MCF 10A (cell line): ENCODE data around the gene OGFOD3. TPM values are rescaled to one million over a fixed set of nuclear protein-coding genes. Genes with fewer than 3 reads are reported as not detected.

Source experiments
- BruUV-seq: library from RNA; stranded (reverse); fragments of 400-500 nt; replicated peaks from 2 replicates; lab custom pipeline; 2021; lab: Mats Ljungman, UMichigan
- CTCF ChIA-PET: fragments of 300-600 bp; sonication (Branson Sonifier 250); formaldehyde crosslinking; extraction: SDS; loops from one replicate; lab custom pipeline; 2021; ENCODE audit warnings: antibody characterized with exemption, inconsistent platforms; lab: Yijun Ruan, JAX
- POLR2A ChIA-PET: fragments of 300-600, 350-650 bp; sonication (Branson Sonifier 250); formaldehyde crosslinking; extraction: SDS; loops from one replicate; lab custom pipeline; 2020; ENCODE audit warnings: antibody characterized with exemption, inconsistent platforms; lab: Yijun Ruan, JAX
- DNase-seq: peaks from one replicate; pipeline ENCODE4 v3.0.0-alpha.2; 2018; ENCODE audit not compliant: unreplicated experiment
- H3K27ac Mint-ChIP-seq: one replicate; pipeline ENCODE4 v1.8.0; 2022; ENCODE audit warnings: mild to moderate bottlenecking, low read depth, mixed read lengths; ENCODE audit not compliant: unreplicated experiment
- H3K27me3 Mint-ChIP-seq: one replicate; pipeline ENCODE4 v1.8.0; 2022; ENCODE audit warnings: mixed read lengths; ENCODE audit not compliant: insufficient read depth, unreplicated experiment
- H3K36me3 Mint-ChIP-seq: one replicate; pipeline ENCODE4 v1.8.0; 2022; ENCODE audit warnings: mild to moderate bottlenecking, moderate library complexity, mixed read lengths; ENCODE audit not compliant: insufficient read depth, unreplicated experiment
- H3K4me1 Mint-ChIP-seq: one replicate; pipeline ENCODE4 v1.8.0; 2022; ENCODE audit warnings: mixed read lengths; ENCODE audit not compliant: insufficient read depth, unreplicated experiment
- H3K4me3 Mint-ChIP-seq: one replicate; pipeline ENCODE4 v1.8.0; 2022; ENCODE audit warnings: mild to moderate bottlenecking, moderate library complexity, mixed read lengths; ENCODE audit not compliant: unreplicated experiment
- H3K9me3 Mint-ChIP-seq: one replicate; pipeline ENCODE4 v1.8.0; 2022; ENCODE audit warnings: mixed read lengths; ENCODE audit not compliant: unreplicated experiment
- intact Hi-C: fragments of 100-400 bp; cut with micrococcal nuclease; formaldehyde crosslinking; loops from 2 replicates; pipeline ENCODE4 v1.14.1; 2022
- total RNA-seq: library from RNA; stranded (reverse); gene quantifications from 2 replicates; pipeline ENCODE4 v1.2.3, GENCODE V29; 2022
- TF ChIP-seq, protein P1 (sequence below): fragments of 200-600 bp; IDR thresholded peaks from one replicate; pipeline ENCODE4 v1.8.0; 2022; ENCODE audit warnings: antibody characterized with exemption, mild to moderate bottlenecking; ENCODE audit not compliant: unreplicated experiment

Gene OGFOD3
- total RNA-seq, 1 experiment from 2014 or later = 21.1 TPM

DNA sequence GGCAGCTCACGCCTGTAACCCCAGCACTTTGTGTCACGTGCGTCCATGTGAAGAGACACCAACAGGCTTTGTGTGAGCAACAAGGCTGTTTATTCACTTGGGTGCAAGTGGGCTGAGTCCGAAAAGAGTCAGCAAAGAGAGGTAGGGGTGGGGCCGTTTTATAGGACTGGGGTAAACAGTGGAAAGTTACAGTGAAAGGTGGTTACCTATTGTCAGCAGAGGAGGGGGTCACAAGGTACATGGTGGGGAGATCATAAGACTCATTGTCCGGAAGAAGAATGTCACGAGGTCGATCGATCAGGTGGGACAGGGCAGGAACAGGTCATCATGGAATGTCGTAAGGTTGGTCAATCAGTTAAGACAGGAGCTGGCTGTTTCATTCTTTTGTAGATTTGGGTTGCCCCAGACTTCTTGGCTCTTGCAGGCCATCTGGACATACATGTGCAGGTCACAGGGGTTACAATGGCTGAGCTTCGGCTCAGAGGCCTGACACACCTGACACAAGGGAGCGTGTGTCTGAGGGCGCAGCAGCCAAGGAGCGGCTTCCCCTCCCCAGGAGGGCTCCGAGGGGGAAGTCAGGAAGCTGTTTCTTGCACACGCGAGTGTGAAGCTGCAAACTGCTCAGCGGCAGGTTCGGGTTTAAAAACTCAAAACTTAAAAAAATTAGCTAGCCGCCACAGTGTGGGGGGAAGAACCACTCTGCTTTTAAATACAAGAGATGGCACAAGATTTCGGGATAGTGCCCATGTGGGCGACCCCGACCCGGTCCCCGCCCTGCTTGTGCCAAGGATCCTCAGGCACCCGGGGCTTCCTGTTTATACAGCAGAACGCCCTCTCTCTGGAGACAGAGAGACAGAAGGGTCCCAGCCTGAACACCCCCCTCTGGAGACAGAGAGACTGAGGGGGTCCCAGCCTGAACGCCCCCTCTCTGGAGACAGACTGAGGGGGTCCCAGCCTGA lies 71.8 kb downstream of the OGFOD3 start:
- Mint-ChIP-seq H3K36me3 (no peaks in the 10 kb centered on the region), H3K4me1 (peaks cover 6% of the 10 kb centered on the region), H3K4me3 (no peak overlapping the region), H3K27me3 (peaks cover 11% of the 10 kb centered on the region), H3K27ac (no peak overlapping the region), H3K9me3 (no peaks in the 10 kb centered on the region)
- CTCF ChIA-PET = interaction anchor here (0.7 kb wide), 1 partner anchor 1978 kb away, joined by 3 read pairs; no protein-coding TSS in a partner anchor
- TF ChIP-seq, protein P1, sequence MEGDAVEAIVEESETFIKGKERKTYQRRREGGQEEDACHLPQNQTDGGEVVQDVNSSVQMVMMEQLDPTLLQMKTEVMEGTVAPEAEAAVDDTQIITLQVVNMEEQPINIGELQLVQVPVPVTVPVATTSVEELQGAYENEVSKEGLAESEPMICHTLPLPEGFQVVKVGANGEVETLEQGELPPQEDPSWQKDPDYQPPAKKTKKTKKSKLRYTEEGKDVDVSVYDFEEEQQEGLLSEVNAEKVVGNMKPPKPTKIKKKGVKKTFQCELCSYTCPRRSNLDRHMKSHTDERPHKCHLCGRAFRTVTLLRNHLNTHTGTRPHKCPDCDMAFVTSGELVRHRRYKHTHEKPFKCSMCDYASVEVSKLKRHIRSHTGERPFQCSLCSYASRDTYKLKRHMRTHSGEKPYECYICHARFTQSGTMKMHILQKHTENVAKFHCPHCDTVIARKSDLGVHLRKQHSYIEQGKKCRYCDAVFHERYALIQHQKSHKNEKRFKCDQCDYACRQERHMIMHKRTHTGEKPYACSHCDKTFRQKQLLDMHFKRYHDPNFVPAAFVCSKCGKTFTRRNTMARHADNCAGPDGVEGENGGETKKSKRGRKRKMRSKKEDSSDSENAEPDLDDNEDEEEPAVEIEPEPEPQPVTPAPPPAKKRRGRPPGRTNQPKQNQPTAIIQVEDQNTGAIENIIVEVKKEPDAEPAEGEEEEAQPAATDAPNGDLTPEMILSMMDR = no peak
- intact Hi-C loops = no loop called here
- DNase-seq = no peak
- BruUV-seq = no TSS peak
- POLR2A ChIA-PET = interaction anchor here (0.6 kb wide), 1 partner anchor 73 kb away, joined by 3 read pairs; the partner anchor contains the start of gene CSNK1D

- DNase-seq = no peak
- CTCF ChIA-PET = interaction anchor here (0.7 to 1.0 kb wide), 2 partner anchors 69 to 1976 kb away, joined by 3 to 4 read pairs; no protein-coding TSS in a partner anchor
- no TSS peak for BruUV-seq
- Mint-ChIP-seq H3K27me3 (peaks cover 11% of the 10 kb centered on the region), H3K9me3 (no peaks in the 10 kb centered on the region), H3K4me3 (no peak overlapping the region), H3K27ac (no peak overlapping the region), H3K36me3 (no peaks in the 10 kb centered on the region), H3K4me1 (peaks cover 6% of the 10 kb centered on the region)
- POLR2A ChIA-PET = interaction anchor here (0.6 to 0.8 kb wide), 2 partner anchors 49 to 427 kb away, joined by 3 to 4 read pairs; no protein-coding TSS in a partner anchor
- intact Hi-C loops = no loop called here
- TF ChIP-seq, protein P1 = no peak
Observed at GRCh38 chr17:82345151-82345976, 73.0 kb downstream of the OGFOD3 start.

DNA sequence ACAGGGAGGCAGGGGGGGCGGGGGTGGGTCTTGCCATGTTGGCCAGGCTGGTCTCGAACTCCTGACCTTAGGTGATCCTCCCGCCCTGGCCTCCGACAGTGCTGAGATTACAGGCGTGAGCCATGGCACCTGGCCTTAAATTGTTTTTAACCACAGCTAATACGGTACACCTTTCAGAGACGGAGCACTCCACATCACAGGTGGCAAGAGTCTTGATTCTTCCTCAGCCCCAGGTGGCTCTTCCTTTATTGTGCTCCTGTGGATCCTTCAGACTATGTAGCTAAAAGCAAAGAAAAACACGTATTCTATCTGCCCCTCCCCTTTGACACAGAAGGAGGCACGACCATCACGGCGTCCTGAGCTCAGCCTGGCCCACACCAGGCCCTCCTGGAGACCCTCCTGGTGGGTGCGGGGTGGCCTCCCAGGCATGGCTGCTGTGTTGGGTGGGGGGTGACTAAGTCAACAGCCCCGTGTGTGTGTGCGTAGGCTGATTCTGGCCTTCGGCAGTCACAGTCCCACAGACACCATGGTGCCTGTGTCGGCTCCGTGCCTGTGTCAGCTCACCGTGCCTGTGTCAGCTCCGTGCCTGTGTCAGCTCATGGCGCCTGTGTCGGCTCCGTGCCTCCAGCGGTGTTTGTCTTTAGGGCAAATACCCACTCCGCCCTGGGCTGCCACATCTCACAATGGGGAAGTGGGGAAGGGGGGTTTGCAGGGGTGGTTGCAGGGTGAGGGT lies 74.0 kb downstream of the OGFOD3 start:
- Mint-ChIP-seq H3K9me3 (no peaks in the 10 kb centered on the region), H3K4me3 (no peak overlapping the region), H3K27me3 (peaks cover 11% of the 10 kb centered on the region), H3K36me3 (no peaks in the 10 kb centered on the region), H3K27ac (no peak overlapping the region), H3K4me1 (peaks cover 8% of the 10 kb centered on the region)
- TF ChIP-seq, protein P1 = no peak
- intact Hi-C loops = no loop called here
- POLR2A ChIA-PET = interaction anchor here (0.6 to 1.2 kb wide), 5 partner anchors 12 to 466 kb away, joined by 3 to 4 read pairs (median 3); no protein-coding TSS in a partner anchor
- DNase-seq = no peak
- BruUV-seq = no TSS peak
- CTCF ChIA-PET = interaction anchor here (0.7 kb wide), 1 partner anchor 26 kb away, joined by 3 read pairs; no protein-coding TSS in a partner anchor
